ENCODE results near the gene PRDM15. TPM values are rescaled to one million over a fixed set of nuclear protein-coding genes. Genes with fewer than 3 reads are reported as not detected.

PRDM15 gene
- total RNA-seq, 1 experiment from 2014 or later = 9.8 TPM

DNA sequence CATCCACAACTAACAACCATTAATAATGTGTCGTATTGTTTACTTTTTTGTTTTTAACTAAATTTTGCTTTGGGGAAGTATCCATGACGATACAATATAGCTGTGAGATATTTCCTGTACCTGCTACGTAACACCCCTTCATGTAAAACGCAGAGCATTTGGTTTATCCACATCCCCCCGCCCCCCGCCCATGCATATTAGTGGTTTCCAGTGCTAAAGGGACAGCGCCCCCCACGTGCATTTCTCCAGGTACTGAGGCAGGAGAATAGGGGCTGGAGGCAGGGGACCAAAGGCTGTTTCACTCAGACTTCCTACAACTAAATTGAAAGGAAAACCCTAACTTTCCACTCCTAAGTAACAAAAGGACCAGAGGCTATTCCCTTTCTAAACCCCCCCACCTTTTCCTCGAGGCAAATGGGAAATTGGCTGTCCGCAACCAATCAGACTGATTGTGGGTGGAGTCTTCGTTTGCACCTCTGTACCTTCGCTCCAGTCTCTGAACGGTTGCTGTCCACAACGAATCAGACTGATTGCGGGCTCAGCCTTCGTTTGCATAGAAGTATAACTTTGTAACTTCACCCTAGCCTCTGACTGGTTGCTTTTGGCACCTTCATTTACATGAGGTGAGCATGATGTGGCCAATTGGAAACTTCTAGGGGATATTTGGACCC is 100.1 kb downstream of the PRDM15 start:
- Histone ChIP-seq H3K9ac (ENCODE audit: low read length) (no peak overlapping the region), H3K4me3 (replicated peaks in 1 of 2; ENCODE audit: low read depth in 1 of 2, low read length in 2 of 2) (no peak overlapping the region), H3K4me1 (ENCODE audit: control insufficient read depth in 1 of 2, insufficient read depth in 2 of 2, low read length in 2 of 2) (peaks cover 18 to 33% of the 10 kb centered on the region in 2 experiments), H3K27ac (ENCODE audit: low read depth, low read length) (no peak overlapping the region), H3K4me2 (ENCODE audit: low read length) (0 out of 2 replicates have a peak overlapping the region, but pooled peaks have one; percentile 72), H3K36me3 (ENCODE audit: control insufficient read depth in 1 of 2, insufficient read depth in 2 of 2, low read length in 2 of 2) (no peaks in the 10 kb centered on the region), H3K27me3 (ENCODE audit: insufficient read depth, low read length) (peaks cover 48% of the 10 kb centered on the region), H4K20me1 (ENCODE audit: insufficient read depth) (no peaks in the 10 kb centered on the region), H3K9me2 (ENCODE audit: insufficient read depth) (no peaks in the 10 kb centered on the region), H2AFZ (ENCODE audit: low read depth, low read length, poor library complexity, severe bottlenecking) (peak overlapping the region; percentile 31), H3K79me2 (ENCODE audit: insufficient read depth, low read length) (no peaks in the 10 kb centered on the region), H3K9me3 (ENCODE audit: control insufficient read depth in 1 of 2, insufficient read depth in 1 of 2, low read depth in 1 of 2, low read length in 2 of 2) (no peaks in the 10 kb centered on the region)
- POLR2A ChIA-PET = interaction anchor here (1.0 to 1.6 kb wide), 3 partner anchors 11 to 162 kb away, joined by 4 read pairs; partner anchors contain the start of gene RIPK4
- RAD21 ChIA-PET (ENCODE audit: low non-redundant PET in 1 of 2, low total read pairs in 2 of 2, uncharacterized antibody in 2 of 2, unreplicated experiment in 2 of 2) = interaction anchor here (0.7 to 1.6 kb wide), 4 partner anchors 13 to 261 kb away, joined by 3 to 24 read pairs (median 10); no protein-coding TSS in a partner anchor
- ATAC-seq (no peak), DNase-seq (ENCODE audit: low read depth, low spot score) (no peak)
- no TSS peak for BruUV-seq (replicated peaks)
- intact Hi-C loops (cut with micrococcal nuclease) = loop anchor here (1.0 to 5.0 kb wide), 3 partner anchors 117 to 497 kb away; no protein-coding TSS in a partner anchor
- TF ChIP-seq, protein P1, sequence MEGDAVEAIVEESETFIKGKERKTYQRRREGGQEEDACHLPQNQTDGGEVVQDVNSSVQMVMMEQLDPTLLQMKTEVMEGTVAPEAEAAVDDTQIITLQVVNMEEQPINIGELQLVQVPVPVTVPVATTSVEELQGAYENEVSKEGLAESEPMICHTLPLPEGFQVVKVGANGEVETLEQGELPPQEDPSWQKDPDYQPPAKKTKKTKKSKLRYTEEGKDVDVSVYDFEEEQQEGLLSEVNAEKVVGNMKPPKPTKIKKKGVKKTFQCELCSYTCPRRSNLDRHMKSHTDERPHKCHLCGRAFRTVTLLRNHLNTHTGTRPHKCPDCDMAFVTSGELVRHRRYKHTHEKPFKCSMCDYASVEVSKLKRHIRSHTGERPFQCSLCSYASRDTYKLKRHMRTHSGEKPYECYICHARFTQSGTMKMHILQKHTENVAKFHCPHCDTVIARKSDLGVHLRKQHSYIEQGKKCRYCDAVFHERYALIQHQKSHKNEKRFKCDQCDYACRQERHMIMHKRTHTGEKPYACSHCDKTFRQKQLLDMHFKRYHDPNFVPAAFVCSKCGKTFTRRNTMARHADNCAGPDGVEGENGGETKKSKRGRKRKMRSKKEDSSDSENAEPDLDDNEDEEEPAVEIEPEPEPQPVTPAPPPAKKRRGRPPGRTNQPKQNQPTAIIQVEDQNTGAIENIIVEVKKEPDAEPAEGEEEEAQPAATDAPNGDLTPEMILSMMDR (IDR thresholded peaks at IDR 0.05 in 2 of 3, conservative IDR thresholded peaks at IDR 0.05 in 1 of 3; ENCODE audit: borderline replicate concordance in 1 of 3, insufficient read depth in 1 of 3, low read depth in 2 of 3, low read length in 2 of 3) = peak in 2 of 3 experiments; percentile 24 to 31; a peak in 3 of 6 replicates
- no peak for TF ChIP-seq EZH2phosphoT487 (IDR thresholded peaks at IDR 0.05; ENCODE audit: borderline replicate concordance)
- CTCF ChIA-PET = interaction anchor here (0.7 to 3.1 kb wide), 11 partner anchors 11 to 496 kb away, joined by 3 to 73 read pairs (median 6); partner anchors contain the start of gene RIPK4
